K562 (cell line): ENCODE data around the gene ANKLE1. TPM values are rescaled to one million over a fixed set of nuclear protein-coding genes. Genes with fewer than 3 reads are reported as not detected.

Source experiments
- ATAC-seq: fragments of 200-7000 bp; cut with Tn5 transposase; 3 replicates; pipeline ENCODE4 v1.9.1; 2020; ENCODE audit warnings: moderate library complexity
- BruUV-seq: library from RNA; stranded (reverse); fragments of 400-500 nt; replicated peaks from 2 replicates; lab custom pipeline; 2021; lab: Mats Ljungman, UMichigan
- CTCF ChIA-PET: fragments of 300-600 bp; formaldehyde crosslinking; extraction: SDS; loops from one replicate; lab custom pipeline; 2021; ENCODE audit warnings: low intra/inter-chr PET ratio; lab: Yijun Ruan, JAX
- POLR2A ChIA-PET: fragments of 300-600, 350-650 bp; sonication (Branson Sonifier 250); formaldehyde crosslinking; extraction: SDS; loops from one replicate; lab custom pipeline; 2021; ENCODE audit warnings: antibody characterized with exemption, inconsistent platforms; lab: Yijun Ruan, JAX
- DNase-seq, 4 experiments: peaks; one replicate each; pipeline versions ENCODE4 v3.0.0 to v3.0.0-alpha.2; 2011 to 2018; ENCODE audit warnings: low spot score in 3 of 4, mixed read lengths in 3 of 4; ENCODE audit errors: extremely low read depth in 1 of 4
- FAIRE-seq: peaks from 2 replicates; lab custom pipeline; 2011; peaks lifted over from hg19 to GRCh38; lab: Jason Lieb, UNC
- H2AFZ ChIP-seq: 2 replicates; pipeline ENCODE4 v1.6.0; 2011; ENCODE audit warnings: low read depth, low read length, control low read depth, inconsistent platforms
- H3K27ac ChIP-seq: fragments of 200-600 bp; 3 replicates; pipeline ENCODE4 v1.8.0; 2011; ENCODE audit warnings: low read depth, mild to moderate bottlenecking, control low read depth, inconsistent platforms, low read length, moderate library complexity, mixed read lengths; ENCODE audit errors: extremely low read depth
- H3K27me3 ChIP-seq, 2 experiments: fragments of 300-600 bp in 1 of 2; 2 replicates in 1 of 2; 3 replicates in 1 of 2; pipeline versions ENCODE4 v1.6.0 to v1.8.0; 2011; ENCODE audit warnings: inconsistent platforms in 2 of 2, low read length in 2 of 2, mild to moderate bottlenecking in 1 of 2, mixed read lengths in 1 of 2, moderate library complexity in 1 of 2; ENCODE audit not compliant: control insufficient read depth in 2 of 2, insufficient read depth in 2 of 2
- H3K36me3 ChIP-seq: fragments of 300-600 bp; 3 replicates; pipeline ENCODE4 v1.8.0; 2011; ENCODE audit warnings: mild to moderate bottlenecking, low read length, inconsistent platforms; ENCODE audit not compliant: control insufficient read depth, insufficient read depth
- H3K4me1 ChIP-seq, 2 experiments: fragments of 200-600 bp in 1 of 2; replicated peaks in 1 of 2; 2 replicates in 1 of 2; 3 replicates in 1 of 2; pipeline versions ENCODE4 v1.5.1 to v1.8.0; 2011; ENCODE audit warnings: inconsistent platforms in 2 of 2, low read length in 2 of 2, mild to moderate bottlenecking in 1 of 2, mixed read lengths in 1 of 2, moderate library complexity in 1 of 2; ENCODE audit not compliant: control insufficient read depth in 2 of 2, insufficient read depth in 2 of 2
- H3K4me2 ChIP-seq: 2 replicates; pipeline ENCODE4 v1.6.1; 2011; ENCODE audit warnings: low read length, control low read depth, inconsistent platforms, mixed read lengths; ENCODE audit not compliant: insufficient read depth
- H3K4me3 ChIP-seq: fragments of 200-600 bp; sonication (generic), shearing (Covaris generic); 2 replicates; pipeline ENCODE4 v1.5.1; 2016; ENCODE audit warnings: control low read depth, inconsistent platforms
- H3K79me2 ChIP-seq: fragments of 200-600 bp; 3 replicates; pipeline ENCODE4 v1.8.0; 2011; ENCODE audit warnings: low read length, inconsistent platforms; ENCODE audit not compliant: control insufficient read depth, insufficient read depth
- H3K9ac ChIP-seq, 2 experiments: 2 replicates each; pipeline versions ENCODE4 v1.6.0 to v1.6.1; 2011; ENCODE audit warnings: low read depth in 2 of 2, low read length in 2 of 2, control low read depth in 1 of 2, inconsistent platforms in 1 of 2, mild to moderate bottlenecking in 1 of 2, mixed read lengths in 1 of 2; ENCODE audit not compliant: insufficient read depth in 1 of 2
- H3K9me1 ChIP-seq: one replicate; pipeline ENCODE4 v1.6.0; 2011; ENCODE audit warnings: inconsistent platforms, mild to moderate bottlenecking, low read length, moderate library complexity; ENCODE audit not compliant: control insufficient read depth, insufficient read depth
- H3K9me3 ChIP-seq: replicated peaks from 2 replicates; pipeline ENCODE4 v1.5.1; 2011; ENCODE audit warnings: low read depth, low read length, inconsistent platforms; ENCODE audit not compliant: control insufficient read depth, insufficient read depth
- H4K20me1 ChIP-seq: replicated peaks from 2 replicates; pipeline ENCODE4 v1.6.1; 2011; ENCODE audit warnings: low read length, inconsistent platforms, mixed read lengths; ENCODE audit not compliant: control insufficient read depth, insufficient read depth
- KDM5B ChIP-seq: fragments of 200-600 bp; sonication (generic); IDR thresholded peaks from 2 replicates; pipeline ENCODE4 v1.6.1; 2012; ENCODE audit warnings: low read depth, mild to moderate bottlenecking, moderate library complexity, low read length, control low read depth, inconsistent platforms; ENCODE audit not compliant: insufficient replicate concordance
- MAFG ChIP-seq: fragments of 450-650 bp; conservative IDR thresholded peaks from 2 replicates; pipeline ENCODE4 v1.6.1; 2016; ENCODE audit warnings: missing genetic modification characterization, missing compliant biosample characterization
- NR2C1 ChIP-seq, 2 experiments: fragments of 450-650 bp; IDR thresholded peaks; 2 replicates each; pipeline ENCODE4 v1.6.1; 2017; ENCODE audit warnings: mild to moderate bottlenecking in 2 of 2, antibody characterized with exemption in 1 of 2, inconsistent platforms in 1 of 2, missing compliant biosample characterization in 1 of 2, missing genetic modification characterization in 1 of 2
- NR2C2 ChIP-seq, 2 experiments: fragments of 200-800 bp in 1 of 2; sonication (Bioruptor generic) in 1 of 2; sonication (generic) in 1 of 2; formaldehyde crosslinking in 1 of 2; IDR thresholded peaks; 2 replicates each; pipeline versions ENCODE4 v1.6.1 to v1.8.0; 2016 to 2022; ENCODE audit warnings: mild to moderate bottlenecking in 1 of 2, missing compliant biosample characterization in 1 of 2, missing genetic modification characterization in 1 of 2, missing genetic modification reagents in 1 of 2
- POLR2G ChIP-seq: fragments of 200-400 bp; formaldehyde crosslinking; IDR thresholded peaks from 2 replicates; pipeline ENCODE4 v1.6.1; 2017; ENCODE audit warnings: low read depth, mild to moderate bottlenecking, antibody characterized with exemption, low read length, moderate library complexity
- SNIP1 ChIP-seq: fragments of 450-650 bp; IDR thresholded peaks from 2 replicates; pipeline ENCODE4 v1.7.1; 2017; ENCODE audit warnings: low read depth, mild to moderate bottlenecking
- SPI1 ChIP-seq: IDR thresholded peaks from 2 replicates; pipeline ENCODE4 v1.6.1; 2011; ENCODE audit warnings: low read depth, low read length, control low read depth, borderline replicate concordance
- WGBS: fragments of 100-300 bp; shearing (Covaris generic); methylation state at CpG from one replicate; pipeline ENCODE4 v1.1.6; 2016; ENCODE audit warnings: low coverage, mixed read lengths; ENCODE audit not compliant: insufficient coverage; ENCODE audit errors: missing lambda C conversion rate; 5-methylcytosine and 5-hydroxymethylcytosine counted together
- in situ Hi-C: fragments of 300-500 bp; cut with MboI; formaldehyde crosslinking; loops from 4 replicates; pipeline ENCODE4 v1.15.0; 2018; ENCODE audit warnings: inconsistent platforms, mixed read lengths
- intact Hi-C: fragments of 100-400 bp; cut with micrococcal nuclease; formaldehyde crosslinking; loops from 2 replicates; pipeline ENCODE4 v1.14.2; 2022
- polyA plus RNA-seq, 8 experiments: library from polyadenylated mRNA; depleted of rRNA in 4 of 8; stranded (reverse) in 5 of 8; unstranded in 3 of 8; fragments of >200 nt; fragmentation: Nextera tagmentation in 2 of 8; fragmentation: Illumina TruSeq in 1 of 8; extraction: Ambion mirVana in 2 of 8; extraction: Trizol in 1 of 8; gene quantifications; 2 replicates each; pipeline versions ENCODE4 v1.2.1 to v1.2.3, GENCODE V29; 2011 to 2014; ENCODE audit warnings: inconsistent platforms in 1 of 8, missing spikeins in 1 of 8
- total RNA-seq, 7 experiments: library from RNA; depleted of rRNA in 6 of 7; stranded (reverse); fragments of >200 nt in 6 of 7; fragmentation: Illumina TruSeq in 2 of 7; extraction: Trizol in 2 of 7; gene quantifications; 2 replicates each; pipeline versions ENCODE4 v1.2.1 to v1.2.3, GENCODE V29; 2011 to 2021; ENCODE audit warnings: low replicate concordance in 1 of 7
- TF ChIP-seq, protein P1 (sequence below), 3 experiments: IDR thresholded peaks in 2 of 3; conservative IDR thresholded peaks in 1 of 3; 2 replicates each; pipeline ENCODE4 v1.5.1; 2011 to 2012; ENCODE audit warnings: low read length in 3 of 3, mild to moderate bottlenecking in 3 of 3, control low read depth in 2 of 3, improper control_type of control experiment in 1 of 3, inconsistent platforms in 1 of 3, low read depth in 1 of 3, mixed read lengths in 1 of 3, moderate library complexity in 1 of 3; ENCODE audit not compliant: insufficient read depth in 2 of 3
- TF ChIP-seq, protein P2 (sequence below): IDR thresholded peaks from 2 replicates; pipeline ENCODE4 v1.6.1; 2011; ENCODE audit warnings: borderline replicate concordance, low read depth, mild to moderate bottlenecking, moderate library complexity, low read length; ENCODE audit not compliant: insufficient read depth, poor library complexity, severe bottlenecking
- TF ChIP-seq, protein P3 (sequence below): fragments of 450-650 bp; IDR thresholded peaks from one replicate; pipeline ENCODE4 v1.6.1; 2018; ENCODE audit warnings: mild to moderate bottlenecking, moderate library complexity; ENCODE audit not compliant: partially characterized antibody

The ANKLE1 gene
- total and polyA plus RNA-seq, 9 of the 15 experiments (the other 6 are each of a cell fraction or from before 2014, with no cell fraction given) = 0.63 to 9.2 (median 2.9) TPM

DNA sequence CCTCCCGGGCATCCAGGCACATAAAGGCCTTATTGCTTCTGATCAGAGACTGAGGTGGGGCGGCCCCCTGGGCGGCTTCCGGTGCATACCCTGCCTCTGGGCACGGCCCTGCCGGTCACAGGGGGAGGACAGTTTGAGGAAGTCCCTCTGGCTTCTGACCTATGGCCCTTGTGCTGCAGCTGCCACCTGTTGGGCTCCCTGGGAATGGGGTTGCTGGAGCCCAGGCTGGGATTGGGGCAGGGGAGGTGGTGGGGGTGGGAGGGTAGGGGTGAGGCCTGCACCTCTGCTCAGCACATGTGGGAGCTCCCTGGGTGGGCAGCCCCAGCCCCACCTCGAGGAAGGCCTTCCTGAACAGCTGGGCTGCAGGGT, 42.2 kb downstream of the ANKLE1 start:
- ChIA-PET POLR2A (interaction anchor here (0.7 to 6.9 kb wide), 2 partner anchors 10 to 12 kb away, joined by 3 to 41 read pairs; partner anchors contain the start of gene ANO8), CTCF (no interaction called here)
- peak in 1 of 4 experiments; percentile 18 for DNase-seq
- ATAC-seq = no peak
- no peaks in the 10 kb centered on the region for H3K27me3 ChIP-seq
- H3K4me2 ChIP-seq = no peak overlapping the region
- H2AFZ ChIP-seq = no peak overlapping the region
- peaks cover 4% of the 10 kb centered on the region for H3K9me1 ChIP-seq
- TF ChIP-seq, protein P1, sequence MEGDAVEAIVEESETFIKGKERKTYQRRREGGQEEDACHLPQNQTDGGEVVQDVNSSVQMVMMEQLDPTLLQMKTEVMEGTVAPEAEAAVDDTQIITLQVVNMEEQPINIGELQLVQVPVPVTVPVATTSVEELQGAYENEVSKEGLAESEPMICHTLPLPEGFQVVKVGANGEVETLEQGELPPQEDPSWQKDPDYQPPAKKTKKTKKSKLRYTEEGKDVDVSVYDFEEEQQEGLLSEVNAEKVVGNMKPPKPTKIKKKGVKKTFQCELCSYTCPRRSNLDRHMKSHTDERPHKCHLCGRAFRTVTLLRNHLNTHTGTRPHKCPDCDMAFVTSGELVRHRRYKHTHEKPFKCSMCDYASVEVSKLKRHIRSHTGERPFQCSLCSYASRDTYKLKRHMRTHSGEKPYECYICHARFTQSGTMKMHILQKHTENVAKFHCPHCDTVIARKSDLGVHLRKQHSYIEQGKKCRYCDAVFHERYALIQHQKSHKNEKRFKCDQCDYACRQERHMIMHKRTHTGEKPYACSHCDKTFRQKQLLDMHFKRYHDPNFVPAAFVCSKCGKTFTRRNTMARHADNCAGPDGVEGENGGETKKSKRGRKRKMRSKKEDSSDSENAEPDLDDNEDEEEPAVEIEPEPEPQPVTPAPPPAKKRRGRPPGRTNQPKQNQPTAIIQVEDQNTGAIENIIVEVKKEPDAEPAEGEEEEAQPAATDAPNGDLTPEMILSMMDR (IDR thresholded peaks at IDR 0.05 in 2 of 3, conservative IDR thresholded peaks at IDR 0.05 in 1 of 3; ENCODE audit: insufficient read depth in 2 of 3, low read depth in 1 of 3, low read length in 3 of 3) = 0 out of 6 replicates have a peak, but pooled peaks of 1 of the 3 experiments have one; percentile 12
- peak; percentile 56; the same call in 1 of the 2 replicates for TF ChIP-seq POLR2G
- no peak for TF ChIP-seq NR2C2 (CRISPR knock-in tag; IDR thresholded peaks at IDR 0.05)
- peak; percentile 51; the same call in 1 of the 2 replicates for TF ChIP-seq NR2C2 (tag; IDR thresholded peaks at IDR 0.05)
- TF ChIP-seq NR2C1 (IDR thresholded peaks at IDR 0.05) = no peak
- TF ChIP-seq NR2C1 (tag; IDR thresholded peaks at IDR 0.05) = peak; percentile 45; the same call in 1 of the 2 replicates
- no peak for TF ChIP-seq SNIP1
- TF ChIP-seq, protein P2, sequence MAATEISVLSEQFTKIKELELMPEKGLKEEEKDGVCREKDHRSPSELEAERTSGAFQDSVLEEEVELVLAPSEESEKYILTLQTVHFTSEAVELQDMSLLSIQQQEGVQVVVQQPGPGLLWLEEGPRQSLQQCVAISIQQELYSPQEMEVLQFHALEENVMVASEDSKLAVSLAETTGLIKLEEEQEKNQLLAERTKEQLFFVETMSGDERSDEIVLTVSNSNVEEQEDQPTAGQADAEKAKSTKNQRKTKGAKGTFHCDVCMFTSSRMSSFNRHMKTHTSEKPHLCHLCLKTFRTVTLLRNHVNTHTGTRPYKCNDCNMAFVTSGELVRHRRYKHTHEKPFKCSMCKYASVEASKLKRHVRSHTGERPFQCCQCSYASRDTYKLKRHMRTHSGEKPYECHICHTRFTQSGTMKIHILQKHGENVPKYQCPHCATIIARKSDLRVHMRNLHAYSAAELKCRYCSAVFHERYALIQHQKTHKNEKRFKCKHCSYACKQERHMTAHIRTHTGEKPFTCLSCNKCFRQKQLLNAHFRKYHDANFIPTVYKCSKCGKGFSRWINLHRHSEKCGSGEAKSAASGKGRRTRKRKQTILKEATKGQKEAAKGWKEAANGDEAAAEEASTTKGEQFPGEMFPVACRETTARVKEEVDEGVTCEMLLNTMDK = peak; percentile 52
- TF ChIP-seq, protein P3, sequence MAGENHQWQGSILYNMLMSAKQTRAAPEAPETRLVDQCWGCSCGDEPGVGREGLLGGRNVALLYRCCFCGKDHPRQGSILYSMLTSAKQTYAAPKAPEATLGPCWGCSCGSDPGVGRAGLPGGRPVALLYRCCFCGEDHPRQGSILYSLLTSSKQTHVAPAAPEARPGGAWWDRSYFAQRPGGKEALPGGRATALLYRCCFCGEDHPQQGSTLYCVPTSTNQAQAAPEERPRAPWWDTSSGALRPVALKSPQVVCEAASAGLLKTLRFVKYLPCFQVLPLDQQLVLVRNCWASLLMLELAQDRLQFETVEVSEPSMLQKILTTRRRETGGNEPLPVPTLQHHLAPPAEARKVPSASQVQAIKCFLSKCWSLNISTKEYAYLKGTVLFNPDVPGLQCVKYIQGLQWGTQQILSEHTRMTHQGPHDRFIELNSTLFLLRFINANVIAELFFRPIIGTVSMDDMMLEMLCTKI = no peak
- TF ChIP-seq SPI1 = peak; percentile 66; the same call in 1 of the 2 replicates
- TF ChIP-seq MAFG (tag) = no peak
- no peak for TF ChIP-seq KDM5B
- WGBS = 57% methylated on average over 5 of the region's 7 CpGs
- in situ Hi-C loops (no loop called here), intact Hi-C loops (no loop called here)
- FAIRE-seq = no peak
- H3K36me3 ChIP-seq = peaks cover 41% of the 10 kb centered on the region
- H4K20me1 ChIP-seq = no peaks in the 10 kb centered on the region; the same call in 1 of the 2 replicates
- no peak overlapping the region; a peak in 1 of 4 replicates for H3K9ac ChIP-seq
- peaks cover 3 to 46% of the 10 kb centered on the region in 2 experiments; a peak in 4 of 5 replicates for H3K4me1 ChIP-seq
- no peak overlapping the region for H3K27ac ChIP-seq
- no peak overlapping the region for H3K4me3 ChIP-seq
- no TSS peak for BruUV-seq
- no peaks in the 10 kb centered on the region for H3K79me2 ChIP-seq
- H3K9me3 ChIP-seq = no peaks in the 10 kb centered on the region
